SK-N-SH (cell line): ENCODE data around the gene GPR15. TPM values are rescaled to one million over a fixed set of nuclear protein-coding genes. Genes with fewer than 3 reads are reported as not detected.

Source experiments
- CTCF ChIA-PET: fragments of 300-600, 350-600 bp; formaldehyde crosslinking; extraction: SDS; loops from one replicate; lab custom pipeline; 2021; lab: Yijun Ruan, JAX
- POLR2A ChIA-PET: fragments of 350-600 bp; sonication (Branson Sonifier 250); formaldehyde crosslinking; extraction: SDS; loops from one replicate; lab custom pipeline; 2020; ENCODE audit warnings: antibody characterized with exemption, inconsistent platforms; lab: Yijun Ruan, JAX
- DNase-seq: peaks from one replicate; pipeline ENCODE4 v3.0.0; 2012
- H2AFZ ChIP-seq: fragments of 200-600 bp; sonication (generic); 2 replicates; pipeline ENCODE4 v1.8.1; 2016; ENCODE audit warnings: antibody characterized with exemption, mild to moderate bottlenecking, low read depth
- H3F3A ChIP-seq: fragments of 200-600 bp; sonication (generic); replicated peaks from 2 replicates; pipeline ENCODE3; 2016; ENCODE audit warnings: antibody characterized with exemption, mild to moderate bottlenecking; ENCODE audit not compliant: insufficient read depth
- H3K27ac ChIP-seq, 2 experiments: fragments of 200-500 bp in 1 of 2; fragments of 200-600 bp in 1 of 2; sonication (Bioruptor generic) in 1 of 2; sonication (generic), shearing (Covaris generic) in 1 of 2; 2 replicates each; pipeline versions ENCODE4 v1.5.1 to v1.6.1; 2014 to 2016; ENCODE audit warnings: low read depth in 2 of 2, inconsistent platforms in 1 of 2, low read length in 1 of 2, mild to moderate bottlenecking in 1 of 2, mixed read lengths in 1 of 2
- H3K27me3 ChIP-seq: fragments of 200-600 bp; sonication (generic), shearing (Covaris generic); 2 replicates; pipeline ENCODE4 v1.6.1; 2016; ENCODE audit warnings: mixed run types; ENCODE audit not compliant: insufficient read depth
- H3K36me3 ChIP-seq, 2 experiments: fragments of 200-500 bp in 1 of 2; fragments of 200-600 bp in 1 of 2; sonication (Bioruptor generic) in 1 of 2; sonication (generic) in 1 of 2; replicated peaks in 1 of 2; 2 replicates each; pipeline versions ENCODE3 to v1.5.1; 2014 to 2016; ENCODE audit warnings: low read length in 1 of 2, mild to moderate bottlenecking in 1 of 2; ENCODE audit not compliant: insufficient read depth in 2 of 2, control insufficient read depth in 1 of 2
- H3K4me1 ChIP-seq, 2 experiments: fragments of 200-500 bp in 1 of 2; fragments of 200-600 bp in 1 of 2; sonication (Bioruptor generic) in 1 of 2; sonication (generic), shearing (Covaris generic) in 1 of 2; 2 replicates each; pipeline versions ENCODE4 v1.5.1 to v1.6.1; 2014 to 2016; ENCODE audit warnings: low read depth in 1 of 2, low read length in 1 of 2, mixed run types in 1 of 2; ENCODE audit not compliant: insufficient read depth in 2 of 2, control insufficient read depth in 1 of 2
- H3K4me2 ChIP-seq: fragments of 200-600 bp; sonication (generic), shearing (Covaris generic); 2 replicates; pipeline ENCODE4 v1.6.1; 2017; ENCODE audit warnings: mixed run types
- H3K4me3 ChIP-seq, 2 experiments: fragments of 200-500 bp in 1 of 2; fragments of 200-600 bp in 1 of 2; sonication (Bioruptor generic) in 1 of 2; sonication (generic), shearing (Covaris generic) in 1 of 2; 2 replicates each; pipeline versions ENCODE4 v1.5.1 to v1.8.1; 2014 to 2016; ENCODE audit warnings: low read depth in 2 of 2, inconsistent platforms in 1 of 2, low read length in 1 of 2, mild to moderate bottlenecking in 1 of 2, mixed read lengths in 1 of 2, moderate library complexity in 1 of 2
- H3K79me2 ChIP-seq: fragments of 200-600 bp; sonication (generic); 2 replicates; pipeline ENCODE4 v1.8.1; 2017; ENCODE audit warnings: mild to moderate bottlenecking; ENCODE audit not compliant: insufficient read depth
- H3K9ac ChIP-seq: fragments of 200-600 bp; sonication (generic); 2 replicates; pipeline ENCODE4 v1.6.1; 2017; ENCODE audit warnings: mixed run types
- H3K9me2 ChIP-seq: fragments of 200-600 bp; sonication (generic); 2 replicates; pipeline ENCODE4 v1.6.1; 2017; ENCODE audit warnings: mixed run types
- H3K9me3 ChIP-seq: fragments of 200-600 bp; sonication (generic); 2 replicates; pipeline ENCODE4 v1.6.1; 2017; ENCODE audit warnings: mixed run types, mild to moderate bottlenecking, moderate library complexity
- H4K20me1 ChIP-seq: fragments of 200-600 bp; sonication (generic); 2 replicates; pipeline ENCODE4 v1.6.1; 2017; ENCODE audit warnings: mild to moderate bottlenecking, mixed run types; ENCODE audit not compliant: insufficient read depth
- JUND ChIP-seq: IDR thresholded peaks from 2 replicates; pipeline ENCODE4 v1.4.0; 2012
- NRF1 ChIP-seq: IDR thresholded peaks from 2 replicates; pipeline ENCODE4 v1.6.1; 2012; ENCODE audit warnings: low read depth, mild to moderate bottlenecking, low read length
- RXRA ChIP-seq: IDR thresholded peaks from 2 replicates; pipeline ENCODE4 v1.4.0; 2012; ENCODE audit warnings: low read depth, mild to moderate bottlenecking, borderline replicate concordance
- SMC3 ChIP-seq: IDR thresholded peaks from 2 replicates; pipeline ENCODE4 v1.6.1; 2012; ENCODE audit warnings: low read depth, low read length, improper control_type of control experiment
- TAF1 ChIP-seq: IDR thresholded peaks from 2 replicates; pipeline ENCODE4 v1.6.1; 2012; ENCODE audit warnings: low read depth, mild to moderate bottlenecking, low read length, moderate library complexity, borderline replicate concordance
- WGBS: methylation state at CpG from one replicate; pipeline ENCODE4 v1.1.6; 2017; ENCODE audit warnings: low lambda C conversion rate; 5-methylcytosine and 5-hydroxymethylcytosine counted together
- polyA plus RNA-seq, 3 experiments: library from polyadenylated mRNA; depleted of rRNA; stranded (reverse); fragments of >200 nt; gene quantifications; 2 replicates each; pipeline ENCODE4 v1.2.3, GENCODE V29; 2012
- TF ChIP-seq, protein P1 (sequence below): fragments of 200-600 bp; sonication (generic); IDR thresholded peaks from 2 replicates; pipeline ENCODE4 v1.6.1; 2017; ENCODE audit warnings: antibody characterized with exemption, mild to moderate bottlenecking, moderate library complexity

The GPR15 gene
- polyA plus RNA-seq, 1 of the 3 experiments (the other 2 are of a cell fraction) = not detected

DNA sequence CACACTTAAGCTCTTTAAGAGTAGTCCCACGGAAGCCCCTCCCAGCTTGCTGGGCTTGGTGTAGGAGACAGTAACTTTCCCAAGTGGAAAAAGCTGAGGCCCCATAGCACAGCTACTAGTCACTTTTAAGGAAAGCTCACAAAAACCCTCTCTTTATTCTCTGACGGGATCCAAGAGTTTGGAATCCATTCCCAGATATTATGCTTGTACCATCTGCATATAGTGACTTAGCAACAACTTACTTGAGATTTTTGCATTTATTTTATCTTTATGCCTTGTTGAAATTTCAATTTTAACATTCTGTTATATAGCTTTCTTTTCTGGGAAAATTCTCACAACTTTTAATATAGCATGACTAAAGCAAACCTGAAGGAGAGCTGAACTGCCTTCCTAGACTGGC, 19.5 kb downstream of the GPR15 start:
- Histone ChIP-seq H3K27ac (no peak overlapping the region), H3K4me2 (no peak overlapping the region), H3K79me2 (no peaks in the 10 kb centered on the region), H3K36me3 (no peaks in the 10 kb centered on the region), H3K27me3 (peaks cover 17% of the 10 kb centered on the region), H4K20me1 (no peaks in the 10 kb centered on the region), H3F3A (no peaks in the 10 kb centered on the region), H3K9ac (no peak overlapping the region), H3K4me1 (no peaks in the 10 kb centered on the region), H3K4me3 (no peak overlapping the region), H3K9me3 (no peaks in the 10 kb centered on the region), H2AFZ (no peak overlapping the region), H3K9me2 (no peaks in the 10 kb centered on the region)
- ChIA-PET POLR2A (no interaction called here), CTCF (interaction anchor here (1.8 kb wide), 1 partner anchor 14 kb away, joined by 4 read pairs; no protein-coding TSS in a partner anchor)
- WGBS = 5% methylated on average over 2 of the region's 2 CpGs
- TF ChIP-seq RXRA = no peak
- TF ChIP-seq TAF1 = no peak
- TF ChIP-seq, protein P1, sequence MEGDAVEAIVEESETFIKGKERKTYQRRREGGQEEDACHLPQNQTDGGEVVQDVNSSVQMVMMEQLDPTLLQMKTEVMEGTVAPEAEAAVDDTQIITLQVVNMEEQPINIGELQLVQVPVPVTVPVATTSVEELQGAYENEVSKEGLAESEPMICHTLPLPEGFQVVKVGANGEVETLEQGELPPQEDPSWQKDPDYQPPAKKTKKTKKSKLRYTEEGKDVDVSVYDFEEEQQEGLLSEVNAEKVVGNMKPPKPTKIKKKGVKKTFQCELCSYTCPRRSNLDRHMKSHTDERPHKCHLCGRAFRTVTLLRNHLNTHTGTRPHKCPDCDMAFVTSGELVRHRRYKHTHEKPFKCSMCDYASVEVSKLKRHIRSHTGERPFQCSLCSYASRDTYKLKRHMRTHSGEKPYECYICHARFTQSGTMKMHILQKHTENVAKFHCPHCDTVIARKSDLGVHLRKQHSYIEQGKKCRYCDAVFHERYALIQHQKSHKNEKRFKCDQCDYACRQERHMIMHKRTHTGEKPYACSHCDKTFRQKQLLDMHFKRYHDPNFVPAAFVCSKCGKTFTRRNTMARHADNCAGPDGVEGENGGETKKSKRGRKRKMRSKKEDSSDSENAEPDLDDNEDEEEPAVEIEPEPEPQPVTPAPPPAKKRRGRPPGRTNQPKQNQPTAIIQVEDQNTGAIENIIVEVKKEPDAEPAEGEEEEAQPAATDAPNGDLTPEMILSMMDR = no peak
- TF ChIP-seq SMC3 = no peak
- DNase-seq = no peak

DNA sequence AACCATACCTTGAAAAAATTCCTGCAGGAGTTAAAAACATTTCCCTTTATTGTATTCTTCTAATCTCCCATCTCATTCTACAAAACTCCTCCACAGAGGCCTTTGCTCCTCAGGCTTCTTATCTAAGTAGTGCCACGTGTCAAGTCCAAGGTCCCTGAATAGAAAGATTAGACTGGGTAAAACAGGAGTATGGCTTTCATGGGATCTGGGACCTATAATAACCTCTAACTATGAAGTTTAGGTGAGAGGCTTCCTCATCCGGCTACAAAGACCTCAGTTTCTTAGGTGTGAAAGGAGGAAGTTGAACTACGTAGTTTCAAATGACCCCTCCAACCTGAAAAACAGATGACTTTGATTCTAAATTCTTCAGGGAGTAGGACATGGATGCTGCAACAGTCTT, 20.0 kb downstream of the GPR15 start:
- Histone ChIP-seq H2AFZ (no peak overlapping the region), H3F3A (no peaks in the 10 kb centered on the region), H3K36me3 (no peaks in the 10 kb centered on the region), H3K27me3 (peaks cover 17% of the 10 kb centered on the region), H3K9ac (no peak overlapping the region), H3K79me2 (no peaks in the 10 kb centered on the region), H3K4me3 (no peak overlapping the region), H3K9me3 (no peaks in the 10 kb centered on the region), H3K4me1 (no peaks in the 10 kb centered on the region), H3K4me2 (no peak overlapping the region), H3K27ac (no peak overlapping the region), H3K9me2 (no peaks in the 10 kb centered on the region), H4K20me1 (no peaks in the 10 kb centered on the region)
- 16% methylated on average over 3 of the region's 3 CpGs for WGBS
- no peak for DNase-seq
- no peak for TF ChIP-seq NRF1
- CTCF ChIA-PET = no interaction called here
- POLR2A ChIA-PET = no interaction called here

DNA sequence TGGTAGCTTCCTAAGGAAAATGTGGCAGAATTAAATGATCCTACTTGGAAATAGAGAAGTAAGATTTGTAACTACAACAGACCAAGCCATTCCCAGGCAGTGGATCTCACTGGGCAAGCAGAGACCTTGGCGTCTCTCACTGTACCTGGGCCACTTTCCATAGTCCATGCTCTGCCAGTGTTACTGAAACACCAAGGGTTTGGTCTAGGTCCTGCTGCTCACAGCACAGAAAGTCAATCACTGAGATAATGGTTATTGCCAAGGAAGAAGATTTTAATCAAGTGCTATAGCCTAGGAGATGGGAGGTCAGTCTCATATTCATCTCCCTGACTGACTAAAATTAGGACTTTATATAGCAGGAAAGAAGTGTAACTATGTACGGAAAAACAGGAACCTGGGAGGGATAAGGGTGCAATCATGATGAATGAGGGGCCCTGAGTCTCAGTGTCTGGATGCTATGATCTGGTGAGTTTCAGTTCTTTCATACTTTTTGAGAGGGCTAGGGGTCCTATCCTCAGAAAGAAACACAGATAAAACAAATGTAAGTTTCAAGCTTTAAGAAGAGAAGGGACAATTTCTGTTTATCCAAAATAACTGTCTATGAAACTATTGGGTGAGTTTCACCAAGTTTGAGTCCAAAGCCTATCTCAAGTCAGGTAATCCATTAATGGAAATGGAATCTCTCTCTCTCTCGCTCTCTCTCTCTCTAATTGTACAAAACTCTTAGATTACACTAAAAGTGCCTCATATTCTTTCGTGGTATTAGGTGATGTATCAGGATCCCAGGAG, 20.6 kb downstream of the GPR15 start:
- H4K20me1 ChIP-seq = no peaks in the 10 kb centered on the region
- H3K9ac ChIP-seq = no peak overlapping the region
- no peak for TF ChIP-seq JUND
- TF ChIP-seq, all 33 proteins: peak for 0
- Histone ChIP-seq H3K27ac (no peak overlapping the region), H3K4me2 (no peak overlapping the region), H3K36me3 (no peaks in the 10 kb centered on the region), H3K4me3 (no peak overlapping the region), H3F3A (no peaks in the 10 kb centered on the region), H3K4me1 (no peaks in the 10 kb centered on the region), H3K27me3 (peaks cover 17% of the 10 kb centered on the region), H3K9me2 (no peaks in the 10 kb centered on the region), H2AFZ (0 out of 2 replicates have a peak overlapping the region, but pooled peaks have one; percentile 30), H3K9me3 (no peaks in the 10 kb centered on the region), H3K79me2 (no peaks in the 10 kb centered on the region)
- no peak for DNase-seq
- POLR2A ChIA-PET = no interaction called here
- WGBS = 30% methylated on average over 4 of the region's 4 CpGs
- CTCF ChIA-PET = no interaction called here
